Adipose tissue (tissue), 3 donors: ENCODE data around the gene SLC19A1. TPM values are rescaled to one million over a fixed set of nuclear protein-coding genes. Genes with fewer than 3 reads are reported as not detected.

Experiments used
- H3K27ac ChIP-seq: one replicate; pipeline ENCODE4 v1.5.1; 2013; ENCODE audit warnings: low read depth, low read length
- WGBS, 3 donors: extraction: QIAGEN DNeasy Blood & Tissue Kit; methylation state at CpG; one replicate each; pipeline ENCODE4 v1.1.7; 2013; 5-methylcytosine and 5-hydroxymethylcytosine counted together
- polyA plus RNA-seq, 3 donors: library from polyadenylated mRNA; stranded (reverse); fragments of 200-250 nt; gene quantifications; one replicate each; pipeline ENCODE4 v1.2.3, GENCODE V29; 2013
- donor health status: healthy with polysubstance abuse.
- donor health status: Bipolar disorder and iron deficiency.
- donor health status: healthy.

Gene SLC19A1
- polyA plus RNA-seq, 3 donors: 7.0 to 24.2 (median 9.3) TPM

DNA sequence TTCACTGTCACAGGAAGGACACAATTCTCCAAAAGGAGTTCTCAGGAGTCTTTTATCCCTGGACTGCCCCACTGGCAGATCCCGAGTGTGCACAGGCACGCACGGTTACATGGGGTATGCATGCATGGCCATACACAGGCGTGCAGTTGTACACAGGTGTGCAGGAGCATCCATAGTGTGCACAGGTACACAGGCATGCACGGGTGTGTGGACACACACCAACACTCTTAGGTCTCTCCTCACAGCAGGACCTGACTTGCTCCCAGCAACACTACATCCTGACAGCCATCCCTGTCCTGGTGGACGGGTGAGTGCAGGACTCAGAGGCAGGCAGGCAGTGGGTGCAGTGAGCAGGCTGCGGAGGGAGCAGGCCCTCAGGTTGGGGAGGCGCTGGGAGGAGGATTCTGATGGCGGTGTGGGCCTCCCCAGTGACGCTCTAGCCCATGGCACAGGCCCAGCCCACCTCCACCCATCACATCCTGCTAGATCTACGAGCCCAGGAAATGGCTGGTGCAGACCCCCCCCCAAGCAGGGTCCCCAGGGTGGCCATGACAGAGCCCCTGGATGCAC is 28.4 kb downstream of the SLC19A1 start:
- WGBS, 3 donors: 64 to 88% (median 83%) methylated on average over 10 to 11 of the region's 11 CpGs
- H3K27ac ChIP-seq: no peak overlapping the region

DNA sequence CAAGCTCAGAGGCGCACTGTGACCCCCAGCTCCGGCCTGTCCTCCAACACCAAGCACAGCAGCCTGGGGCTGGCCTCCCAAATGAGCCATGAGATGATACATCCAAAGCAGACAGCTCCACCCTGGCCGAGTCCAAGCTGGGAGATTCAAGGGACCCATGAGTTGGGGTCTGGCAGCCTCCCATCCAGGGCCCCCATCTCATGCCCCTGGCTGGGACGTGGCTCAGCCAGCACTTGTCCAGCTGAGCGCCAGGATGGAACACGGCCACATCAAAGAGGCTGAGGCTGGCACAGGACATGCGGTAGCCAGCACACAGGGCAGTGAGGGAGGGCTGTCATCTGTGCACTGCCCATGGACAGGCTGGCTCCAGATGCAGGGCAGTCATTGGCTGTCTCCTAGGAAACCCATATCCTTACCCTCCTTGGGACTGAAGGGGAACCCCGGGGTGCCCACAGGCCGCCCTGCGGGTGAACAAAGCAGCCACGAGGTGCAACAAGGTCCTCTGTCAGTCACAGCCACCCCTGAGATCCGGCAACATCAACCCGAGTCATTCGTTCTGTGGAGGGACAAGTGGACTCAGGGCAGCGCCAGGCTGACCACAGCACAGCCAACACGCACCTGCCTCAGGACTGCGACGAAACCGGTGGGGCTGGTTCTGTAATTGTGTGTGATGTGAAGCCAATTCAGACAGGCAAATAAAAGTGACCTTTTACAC is 29.1 kb downstream of the SLC19A1 start:
- 39 to 86% (median 73%) methylated on average over 19 of the region's 19 CpGs for WGBS, 3 donors
- H3K27ac ChIP-seq: no peak overlapping the region

DNA sequence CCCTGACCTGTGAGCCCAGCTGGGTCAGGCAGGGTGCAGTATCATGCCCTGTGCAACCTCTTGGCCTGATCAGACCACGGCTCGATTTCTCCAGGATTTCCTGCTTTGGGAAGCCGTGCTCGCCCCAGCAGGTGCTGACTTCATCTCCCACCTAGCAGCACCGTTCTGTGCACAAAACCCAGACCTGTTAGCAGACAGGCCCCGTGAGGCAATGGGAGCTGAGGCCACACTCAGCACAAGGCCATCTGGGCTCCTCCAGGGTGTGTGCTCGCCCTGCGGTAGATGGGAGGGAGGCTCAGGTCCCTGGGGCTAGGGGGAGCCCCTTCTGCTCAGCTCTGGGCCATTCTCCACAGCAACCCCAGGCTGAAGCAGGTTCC is 29.6 kb downstream of the SLC19A1 start:
- H3K27ac ChIP-seq: no peak overlapping the region
- WGBS, 3 donors: 68 to 87% (median 68%) methylated on average over 8 of the region's 8 CpGs

GRCh38 chr21:45511661-45512431 is 30.4 kb downstream of the SLC19A1 start:
- H3K27ac ChIP-seq: no peak overlapping the region
- WGBS, 3 donors: 89 to 90% (median 89%) methylated on average over 34 to 35 of the region's 35 CpGs

DNA sequence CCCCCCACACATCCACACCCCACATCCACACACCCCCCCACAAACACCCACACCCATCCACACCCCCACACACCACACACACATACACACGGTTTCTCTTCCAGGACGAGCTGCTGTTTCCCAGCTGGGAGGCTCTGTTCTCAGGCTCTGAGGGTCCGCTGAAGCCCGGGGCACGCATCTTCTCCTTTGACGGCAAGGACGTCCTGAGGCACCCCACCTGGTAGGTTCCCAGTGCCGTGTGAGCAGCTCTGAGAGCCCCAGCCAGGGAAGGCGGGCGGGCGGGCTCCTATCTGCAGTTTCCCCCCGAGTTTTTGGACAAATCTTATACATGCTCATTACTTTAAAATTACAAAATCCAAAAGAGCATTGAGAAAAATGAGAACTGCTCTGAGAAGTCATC is 31.2 kb downstream of the SLC19A1 start:
- no peak overlapping the region for H3K27ac ChIP-seq
- 81 to 87% (median 83%) methylated on average over 12 of the region's 12 CpGs for WGBS, 3 donors

DNA sequence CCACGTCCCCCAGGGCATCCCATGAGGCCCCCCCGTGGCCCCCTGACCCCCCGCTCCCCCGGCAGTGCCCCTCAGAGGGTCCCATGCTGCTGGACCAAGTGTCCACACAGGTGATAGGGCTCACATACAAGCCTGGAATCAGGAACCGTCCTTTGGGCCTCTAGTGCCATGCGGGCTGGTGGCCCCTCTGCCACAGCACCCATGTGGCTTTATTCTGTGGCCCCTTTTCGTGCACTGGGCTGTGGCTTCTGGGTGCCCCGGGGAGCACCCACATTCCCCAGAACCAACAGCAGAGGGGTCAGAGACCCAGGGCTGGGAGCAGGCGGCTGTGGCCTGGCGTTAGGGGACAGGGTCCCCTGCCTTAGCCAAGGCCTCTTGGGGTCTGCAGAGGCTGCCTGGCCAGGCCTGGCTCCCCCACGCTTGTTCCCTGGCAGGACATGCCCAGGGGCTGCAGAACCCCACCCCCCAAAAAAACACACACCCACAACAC is 31.7 kb downstream of the SLC19A1 start:
- no peak overlapping the region for H3K27ac ChIP-seq
- WGBS, 3 donors: 80 to 84% (median 84%) methylated on average over 10 to 11 of the region's 11 CpGs

GRCh38 chr21:45509566-45510465 is 32.4 kb downstream of the SLC19A1 start:
- H3K27ac ChIP-seq: no peak overlapping the region
- WGBS, 3 donors: 91 to 95% (median 94%) methylated on average over 57 to 61 of the region's 61 CpGs

GRCh38 chr21:45508607-45509565 is 33.4 kb downstream of the SLC19A1 start:
- WGBS, 3 donors: 72 to 82% (median 80%) methylated on average over 29 to 42 of the region's 42 CpGs
- H3K27ac ChIP-seq: no peak overlapping the region

DNA sequence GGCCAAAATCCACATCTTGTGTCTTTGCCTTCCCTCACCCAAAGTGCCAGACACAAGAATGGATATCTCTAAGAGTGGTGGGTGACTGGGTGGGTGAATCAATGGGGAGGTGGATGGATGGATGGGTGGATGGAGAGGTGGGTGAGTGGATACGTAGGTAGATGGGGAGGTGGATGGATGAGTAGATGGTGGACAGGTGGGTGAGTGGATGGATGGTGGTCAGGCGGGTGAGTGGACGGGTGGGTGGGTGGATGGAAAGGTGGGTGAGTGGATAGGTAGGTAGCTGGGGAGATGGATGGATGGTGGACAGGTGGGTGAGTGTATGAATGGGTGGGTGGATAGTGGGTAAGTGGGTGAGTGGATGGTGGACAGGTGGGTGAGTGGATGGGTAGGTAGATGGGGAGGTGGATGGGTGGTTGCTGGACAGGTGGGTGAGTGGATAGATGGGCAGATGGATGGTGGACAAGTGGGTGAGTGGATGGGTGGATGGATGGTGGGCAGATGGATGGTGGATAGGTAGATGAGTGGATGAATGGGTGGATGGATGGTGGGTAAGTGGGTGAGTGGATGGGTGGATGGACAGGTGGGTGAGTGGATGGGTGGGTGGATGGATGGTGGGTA is 34.2 kb downstream of the SLC19A1 start:
- no peak overlapping the region for H3K27ac ChIP-seq
- 97 to 100% (median 97%) methylated on average over 3 of the region's 3 CpGs for WGBS, 3 donors

DNA sequence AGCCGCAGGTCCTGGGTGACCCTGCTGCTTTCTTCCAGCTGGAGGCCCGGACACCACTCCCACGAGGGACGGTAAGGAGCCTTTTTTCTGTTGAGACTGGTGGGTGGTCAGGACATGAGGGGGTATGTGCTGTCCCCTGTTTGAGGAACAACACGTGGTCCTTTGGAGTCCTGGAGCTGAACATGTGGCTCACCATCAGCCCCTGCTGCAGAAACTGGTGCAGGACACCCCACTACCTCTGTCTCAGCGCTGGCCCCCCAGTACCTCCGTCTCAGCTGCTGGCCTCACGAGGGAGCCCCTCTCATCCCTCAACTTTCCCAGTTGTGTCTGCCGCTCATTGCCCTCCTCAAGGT is 34.7 kb downstream of the SLC19A1 start:
- H3K27ac ChIP-seq: no peak overlapping the region
- WGBS, 3 donors: 72 to 86% (median 82%) methylated on average over 8 to 9 of the region's 9 CpGs

- 73 to 87% (median 79%) methylated on average over 9 to 13 of the region's 13 CpGs for WGBS, 3 donors
- H3K27ac ChIP-seq: no peak overlapping the region
Observed at GRCh38 chr21:45506836-45507522, 35.3 kb downstream of the SLC19A1 start.

- 73 to 86% (median 86%) methylated on average over 22 of the region's 22 CpGs for WGBS, 3 donors
Observed at GRCh38 chr21:45506241-45506817, 35.9 kb downstream of the SLC19A1 start.

GRCh38 chr21:45505416-45506021 is 36.7 kb downstream of the SLC19A1 start:
- WGBS, 3 donors: 62 to 92% (median 86%) methylated on average over 30 to 33 of the region's 33 CpGs
- H3K27ac ChIP-seq: no peak overlapping the region

More at GRCh38 chr21:45506241-45506817, 35.9 kb downstream of the SLC19A1 start:
- H3K27ac ChIP-seq: no peak overlapping the region

DNA sequence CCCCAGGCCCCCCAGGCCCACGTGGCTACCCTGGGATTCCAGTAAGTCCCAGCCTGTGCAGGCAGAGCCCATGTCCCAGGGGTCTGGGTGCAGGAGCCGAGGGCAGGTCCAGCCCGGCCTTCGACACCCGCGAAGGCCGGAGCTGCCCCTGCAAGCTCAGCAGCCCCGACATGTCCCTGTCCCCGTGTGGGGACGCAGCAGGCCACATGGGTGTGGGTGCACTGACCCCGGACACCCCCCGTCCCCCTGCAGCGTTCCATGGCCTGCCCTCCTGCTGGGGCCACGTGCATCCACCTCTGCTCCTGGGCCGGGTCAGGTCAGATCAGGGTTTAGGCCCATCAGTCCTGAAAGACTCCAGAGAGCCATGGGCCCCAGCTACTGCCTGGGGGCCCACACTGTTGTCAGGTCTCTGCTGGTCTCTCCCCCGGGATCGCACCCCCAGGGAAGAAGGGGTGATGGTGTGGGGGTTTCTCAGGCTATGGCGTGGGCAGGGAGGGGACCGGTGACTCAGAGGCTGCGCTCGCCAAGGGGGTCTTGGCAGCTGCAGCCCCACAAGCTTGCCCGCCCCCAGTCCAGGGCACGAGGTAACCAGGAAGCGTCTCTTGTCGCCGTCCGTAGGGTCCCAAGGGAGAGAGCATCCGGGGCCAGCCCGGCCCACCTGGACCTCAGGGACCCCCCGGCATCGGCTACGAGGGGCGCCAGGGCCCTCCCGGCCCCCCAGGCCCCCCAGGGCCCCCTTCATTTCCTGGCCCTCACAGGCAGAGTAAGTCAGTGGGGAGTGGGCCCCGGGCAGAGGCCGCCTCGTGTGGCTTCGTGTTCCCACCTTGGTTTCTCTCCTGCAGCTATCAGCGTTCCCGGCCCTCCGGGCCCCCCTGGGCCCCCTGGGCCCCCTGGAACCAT is 37.5 kb downstream of the SLC19A1 start:
- no peak overlapping the region for H3K27ac ChIP-seq
- WGBS, 3 donors: 85 to 86% (median 85%) methylated on average over 33 to 41 of the region's 41 CpGs

DNA sequence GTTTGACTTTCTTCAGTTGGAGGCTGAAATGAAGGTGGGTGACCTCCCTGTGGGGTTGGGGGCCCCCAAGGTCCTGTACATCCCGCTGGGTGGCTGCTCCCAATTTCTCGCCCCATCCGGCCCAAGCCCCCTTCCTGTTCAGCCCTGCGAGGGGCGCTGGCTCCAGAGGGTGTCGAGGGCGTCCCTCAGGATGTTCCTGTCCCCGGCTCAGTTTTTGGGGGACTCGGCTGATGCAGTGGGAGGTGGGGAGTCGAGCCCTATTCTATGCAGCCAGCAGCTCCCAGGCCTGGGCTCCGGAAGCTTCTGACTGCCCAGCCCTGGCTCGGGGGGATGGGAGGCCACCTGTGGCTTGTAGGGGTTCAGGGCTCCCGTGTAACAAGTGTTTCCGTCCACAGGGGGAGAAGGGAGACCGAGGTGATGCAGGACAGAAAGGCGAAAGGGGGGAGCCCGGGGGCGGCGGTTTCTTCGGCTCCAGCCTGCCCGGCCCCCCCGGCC is 38.2 kb downstream of the SLC19A1 start:
- no peak overlapping the region for H3K27ac ChIP-seq
- WGBS, 3 donors: 88 to 91% (median 91%) methylated on average over 16 to 22 of the region's 22 CpGs
